ENCODE results near the gene MAD1L1. TPM values are rescaled to one million over a fixed set of nuclear protein-coding genes. Genes with fewer than 3 reads are reported as not detected.

Gene MAD1L1
- total RNA-seq, 1 donor from 2014 or later = 32.3 TPM

GRCh38 chr7:2219136-2219535 is 13.6 kb downstream of the MAD1L1 start:
- H2AFZ ChIP-seq (ENCODE audit: low read depth, low read length) = no peak overlapping the region
- no peak overlapping the region for H3K27ac ChIP-seq (ENCODE audit: low read depth, low read length)
- Mint-ChIP-seq H3K27ac (ENCODE audit: unreplicated experiment) (no peak overlapping the region), H3K4me3 (ENCODE audit: unreplicated experiment) (no peak overlapping the region), H3K27me3 (ENCODE audit: low read depth, unreplicated experiment) (no peaks in the 10 kb centered on the region), H3K4me1 (ENCODE audit: low read depth, unreplicated experiment) (no peaks in the 10 kb centered on the region), H3K36me3 (ENCODE audit: low read depth, unreplicated experiment) (peaks cover 21% of the 10 kb centered on the region), H3K9me3 (ENCODE audit: unreplicated experiment) (no peaks in the 10 kb centered on the region)
- no peaks in the 10 kb centered on the region for H3K27me3 ChIP-seq (ENCODE audit: insufficient read depth, low read length)
- TF ChIP-seq EZH2 (IDR thresholded peaks at IDR 0.05; ENCODE audit: insufficient read depth, low read length) (no peak), CTCF (IDR thresholded peaks at IDR 0.05; ENCODE audit: insufficient read depth, low read depth, low read length) (no peak)
- no peak overlapping the region for H3K4me2 ChIP-seq (ENCODE audit: low read length)
- no peaks in the 10 kb centered on the region for H3K4me1 ChIP-seq (ENCODE audit: insufficient read depth, low read length)
- H3K36me3 ChIP-seq (ENCODE audit: insufficient read depth, low read length) = peaks cover 16% of the 10 kb centered on the region
- H3K79me2 ChIP-seq (ENCODE audit: insufficient read depth, low read length) = peaks cover 16% of the 10 kb centered on the region
- DNase-seq (ENCODE audit: low read depth) = no peak
- FAIRE-seq = no peak
- no peaks in the 10 kb centered on the region for H3K9me3 ChIP-seq (ENCODE audit: insufficient read depth, low read depth, low read length)
- no peak overlapping the region for H3K9ac ChIP-seq (ENCODE audit: low read length)
- H3K4me3 ChIP-seq (ENCODE audit: insufficient read depth, low read depth, low read length) = no peak overlapping the region
- peaks cover 48% of the 10 kb centered on the region for H4K20me1 ChIP-seq (ENCODE audit: insufficient read depth, low read length)

GRCh38 chr7:2218444-2218785 is 14.3 kb downstream of the MAD1L1 start:
- Histone ChIP-seq H3K4me1 (ENCODE audit: insufficient read depth, low read length) (no peaks in the 10 kb centered on the region), H4K20me1 (ENCODE audit: insufficient read depth, low read length) (peaks cover 47% of the 10 kb centered on the region), H3K79me2 (ENCODE audit: insufficient read depth, low read length) (peaks cover 16% of the 10 kb centered on the region), H3K27me3 (ENCODE audit: insufficient read depth, low read length) (no peaks in the 10 kb centered on the region), H2AFZ (ENCODE audit: low read depth, low read length) (no peak overlapping the region), H3K9me3 (ENCODE audit: insufficient read depth, low read depth, low read length) (no peaks in the 10 kb centered on the region), H3K4me3 (ENCODE audit: insufficient read depth, low read depth, low read length) (no peak overlapping the region), H3K9ac (ENCODE audit: low read length) (no peak overlapping the region), H3K27ac (ENCODE audit: low read depth, low read length) (no peak overlapping the region), H3K4me2 (ENCODE audit: low read length) (no peak overlapping the region), H3K36me3 (ENCODE audit: insufficient read depth, low read length) (peaks cover 16% of the 10 kb centered on the region)
- TF ChIP-seq CTCF (IDR thresholded peaks at IDR 0.05; ENCODE audit: insufficient read depth, low read depth, low read length) (no peak), EZH2 (IDR thresholded peaks at IDR 0.05; ENCODE audit: insufficient read depth, low read length) (no peak)
- Mint-ChIP-seq H3K9me3 (ENCODE audit: unreplicated experiment) (peaks cover 3% of the 10 kb centered on the region), H3K27ac (ENCODE audit: unreplicated experiment) (no peak overlapping the region), H3K27me3 (ENCODE audit: low read depth, unreplicated experiment) (no peaks in the 10 kb centered on the region), H3K4me1 (ENCODE audit: low read depth, unreplicated experiment) (no peaks in the 10 kb centered on the region), H3K4me3 (ENCODE audit: unreplicated experiment) (no peak overlapping the region), H3K36me3 (ENCODE audit: low read depth, unreplicated experiment) (peaks cover 26% of the 10 kb centered on the region)
- FAIRE-seq (no peak), DNase-seq (ENCODE audit: low read depth) (no peak)

- peak overlapping the region; percentile 45 for H3K4me3 Mint-ChIP-seq (ENCODE audit: unreplicated experiment)
- Histone ChIP-seq H3K4me1 (ENCODE audit: insufficient read depth, low read length) (no peaks in the 10 kb centered on the region), H3K4me2 (ENCODE audit: low read length) (no peak overlapping the region), H2AFZ (ENCODE audit: low read depth, low read length) (no peak overlapping the region), H3K27ac (ENCODE audit: low read depth, low read length) (no peak overlapping the region), H3K27me3 (ENCODE audit: insufficient read depth, low read length) (no peaks in the 10 kb centered on the region), H3K4me3 (ENCODE audit: insufficient read depth, low read depth, low read length) (no peak overlapping the region), H3K36me3 (ENCODE audit: insufficient read depth, low read length) (peaks cover 16% of the 10 kb centered on the region), H3K79me2 (ENCODE audit: insufficient read depth, low read length) (peaks cover 16% of the 10 kb centered on the region), H3K9me3 (ENCODE audit: insufficient read depth, low read depth, low read length) (no peaks in the 10 kb centered on the region), H3K9ac (ENCODE audit: low read length) (no peak overlapping the region), H4K20me1 (ENCODE audit: insufficient read depth, low read length) (peaks cover 48% of the 10 kb centered on the region)
- no peak for FAIRE-seq
- TF ChIP-seq CTCF (IDR thresholded peaks at IDR 0.05; ENCODE audit: insufficient read depth, low read depth, low read length) (peak; percentile 5), EZH2 (IDR thresholded peaks at IDR 0.05; ENCODE audit: insufficient read depth, low read length) (no peak)
- H3K9me3 Mint-ChIP-seq (ENCODE audit: unreplicated experiment) = peaks cover 3% of the 10 kb centered on the region
- H3K36me3 Mint-ChIP-seq (ENCODE audit: low read depth, unreplicated experiment) = peaks cover 26% of the 10 kb centered on the region
- no peak for DNase-seq (ENCODE audit: low read depth)
- no peaks in the 10 kb centered on the region for H3K4me1 Mint-ChIP-seq (ENCODE audit: low read depth, unreplicated experiment)
- no peak overlapping the region for H3K27ac Mint-ChIP-seq (ENCODE audit: unreplicated experiment)
- no peaks in the 10 kb centered on the region for H3K27me3 Mint-ChIP-seq (ENCODE audit: low read depth, unreplicated experiment)
These were observed 14.9 kb downstream of the MAD1L1 start for GRCh38 chr7:2217716-2218443.
